Chondrocyte (in vitro differentiated cells): ENCODE measurements around the gene PCSK9. TPM values are rescaled to one million over a fixed set of nuclear protein-coding genes. Genes with fewer than 3 reads are reported as not detected.

Experiments used
- DNase-seq: peaks from one replicate; pipeline ENCODE4 v3.0.0; 2021; ENCODE audit warnings: mixed read lengths, low spot score
- H3K27ac Mint-ChIP-seq: one replicate; pipeline ENCODE4 v1.8.0; 2021; ENCODE audit warnings: mild to moderate bottlenecking, moderate library complexity, mixed read lengths; ENCODE audit not compliant: unreplicated experiment
- H3K27me3 Mint-ChIP-seq: 2 replicates; pipeline ENCODE4 v1.8.0; 2021; ENCODE audit warnings: low read depth, mixed read lengths
- H3K36me3 Mint-ChIP-seq: 2 replicates; pipeline ENCODE4 v1.8.0; 2021; ENCODE audit warnings: low read depth, mixed read lengths
- H3K4me1 Mint-ChIP-seq: 2 replicates; pipeline ENCODE4 v1.8.0; 2021; ENCODE audit warnings: low read depth, mild to moderate bottlenecking, mixed read lengths
- H3K4me3 Mint-ChIP-seq: one replicate; pipeline ENCODE4 v1.8.0; 2021; ENCODE audit warnings: mild to moderate bottlenecking, moderate library complexity, mixed read lengths; ENCODE audit not compliant: unreplicated experiment
- H3K9me3 Mint-ChIP-seq: 2 replicates; pipeline ENCODE4 v1.8.0; 2021; ENCODE audit warnings: low read depth, mixed read lengths
- total RNA-seq: library from RNA; stranded (reverse); gene quantifications from 3 replicates; pipeline ENCODE4 v1.2.1, GENCODE V29; 2021
- TF ChIP-seq, protein P1 (sequence below): fragments of 200-600 bp; sonication (generic); IDR thresholded peaks from 2 replicates; pipeline ENCODE4 v1.5.0; 2021; ENCODE audit warnings: antibody characterized with exemption, mild to moderate bottlenecking, moderate library complexity

Gene PCSK9
- total RNA-seq, 1 donor from 2014 or later = 0.60 TPM

- Mint-ChIP-seq H3K9me3 (no peaks in the 10 kb centered on the region), H3K36me3 (no peaks in the 10 kb centered on the region), H3K4me3 (no peak overlapping the region), H3K27ac (no peak overlapping the region), H3K27me3 (peaks cover 25% of the 10 kb centered on the region), H3K4me1 (peaks cover 9% of the 10 kb centered on the region)
- TF ChIP-seq, protein P1, sequence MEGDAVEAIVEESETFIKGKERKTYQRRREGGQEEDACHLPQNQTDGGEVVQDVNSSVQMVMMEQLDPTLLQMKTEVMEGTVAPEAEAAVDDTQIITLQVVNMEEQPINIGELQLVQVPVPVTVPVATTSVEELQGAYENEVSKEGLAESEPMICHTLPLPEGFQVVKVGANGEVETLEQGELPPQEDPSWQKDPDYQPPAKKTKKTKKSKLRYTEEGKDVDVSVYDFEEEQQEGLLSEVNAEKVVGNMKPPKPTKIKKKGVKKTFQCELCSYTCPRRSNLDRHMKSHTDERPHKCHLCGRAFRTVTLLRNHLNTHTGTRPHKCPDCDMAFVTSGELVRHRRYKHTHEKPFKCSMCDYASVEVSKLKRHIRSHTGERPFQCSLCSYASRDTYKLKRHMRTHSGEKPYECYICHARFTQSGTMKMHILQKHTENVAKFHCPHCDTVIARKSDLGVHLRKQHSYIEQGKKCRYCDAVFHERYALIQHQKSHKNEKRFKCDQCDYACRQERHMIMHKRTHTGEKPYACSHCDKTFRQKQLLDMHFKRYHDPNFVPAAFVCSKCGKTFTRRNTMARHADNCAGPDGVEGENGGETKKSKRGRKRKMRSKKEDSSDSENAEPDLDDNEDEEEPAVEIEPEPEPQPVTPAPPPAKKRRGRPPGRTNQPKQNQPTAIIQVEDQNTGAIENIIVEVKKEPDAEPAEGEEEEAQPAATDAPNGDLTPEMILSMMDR = no peak
- DNase-seq = no peak
Observed at GRCh38 chr1:54997711-54997986, 41.7 kb upstream of the PCSK9 start.

- H3K27ac Mint-ChIP-seq = no peak overlapping the region
- H3K36me3 Mint-ChIP-seq = no peaks in the 10 kb centered on the region
- H3K9me3 Mint-ChIP-seq = no peaks in the 10 kb centered on the region
- H3K27me3 Mint-ChIP-seq = peaks cover 25% of the 10 kb centered on the region
- DNase-seq = no peak
- H3K4me3 Mint-ChIP-seq = no peak overlapping the region
- TF ChIP-seq, protein P1 = no peak
- H3K4me1 Mint-ChIP-seq = peaks cover 9% of the 10 kb centered on the region
Observed at GRCh38 chr1:54998100-54998499, 41.2 kb upstream of the PCSK9 start.

DNA sequence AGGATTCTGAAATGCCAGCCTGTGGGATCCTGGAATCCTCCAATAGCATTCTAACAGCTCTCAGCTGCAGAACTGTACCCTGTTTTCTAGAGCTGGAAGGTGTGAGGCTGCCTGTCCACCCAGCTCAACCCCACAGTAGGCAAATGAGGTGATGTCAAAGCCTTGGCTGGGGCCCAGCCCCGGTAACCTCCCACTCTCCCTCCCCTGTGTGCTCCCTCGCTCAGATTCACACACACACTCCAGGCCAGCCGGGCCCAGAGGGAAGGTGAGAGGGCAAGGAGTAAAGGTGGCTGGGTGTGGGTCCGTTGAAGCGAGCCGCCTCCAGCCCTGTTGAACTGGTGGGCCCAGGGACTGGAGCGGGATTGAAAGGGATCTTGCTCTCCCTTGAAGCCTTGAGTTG lies 40.7 kb upstream of the PCSK9 start, which contains the start of gene BSND:
BSND (plus strand) TSS at position 257 of the 400 bp plus-strand sequence. CDS start 254 bp downstream, outside the sequence.
- peaks cover 25% of the 10 kb centered on the region for H3K27me3 Mint-ChIP-seq
- H3K9me3 Mint-ChIP-seq = no peaks in the 10 kb centered on the region
- DNase-seq = peak; percentile 84
- H3K36me3 Mint-ChIP-seq = no peaks in the 10 kb centered on the region
- H3K4me1 Mint-ChIP-seq = peaks cover 9% of the 10 kb centered on the region
- no peak within 1 kb of the TSS for H3K4me3 Mint-ChIP-seq
- no peak within 1 kb of the TSS for H3K27ac Mint-ChIP-seq
- TF ChIP-seq, protein P1 = no peak

DNA sequence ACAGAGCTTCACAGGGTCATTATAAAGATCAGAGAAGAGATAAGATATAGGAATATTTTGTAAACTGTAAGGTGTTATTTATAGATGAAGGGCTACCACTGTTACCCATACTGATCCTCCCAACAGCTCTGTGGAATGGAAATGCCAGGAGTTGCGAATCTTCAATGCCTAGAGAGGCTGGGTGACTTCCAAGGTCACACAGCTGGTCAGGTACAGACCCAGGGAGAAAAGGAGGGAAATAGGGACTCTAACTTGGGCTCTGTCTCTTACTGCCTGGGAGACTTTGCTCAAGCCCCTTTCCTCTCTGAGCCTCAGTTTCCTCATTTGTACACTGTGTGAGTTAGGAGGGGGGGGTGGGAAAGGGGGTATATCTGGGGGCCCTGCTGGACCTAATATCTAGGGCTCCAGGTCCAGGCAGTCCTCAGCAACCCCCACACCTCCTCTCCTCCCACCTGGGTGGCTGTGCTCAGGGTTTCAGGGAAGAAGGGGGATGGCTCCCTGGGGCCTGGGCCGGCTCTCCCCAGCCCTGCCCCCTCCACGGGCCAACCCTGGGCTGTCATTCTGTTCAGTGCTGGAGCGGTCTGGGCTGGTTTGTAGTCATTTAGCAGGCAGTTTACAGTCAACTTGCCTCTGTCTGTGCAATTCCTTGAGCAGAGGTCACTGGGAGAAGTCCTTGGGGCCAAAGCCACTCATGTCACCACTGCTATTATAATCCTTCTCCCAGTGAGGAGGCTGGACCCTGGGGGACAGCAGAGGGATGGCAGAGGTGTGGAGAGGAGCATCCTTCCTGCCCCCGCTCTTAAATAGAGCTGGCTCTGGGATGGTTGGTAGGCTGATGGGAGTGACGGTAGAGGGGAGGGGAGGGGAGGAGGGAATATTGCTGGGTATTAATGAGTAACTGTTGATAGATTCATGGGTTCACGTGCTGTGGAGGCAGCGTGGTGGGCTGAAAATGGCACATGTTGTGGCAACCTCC lies 39.0 kb upstream of the PCSK9 start:
- TF ChIP-seq, protein P1 = no peak
- Mint-ChIP-seq H3K36me3 (no peaks in the 10 kb centered on the region), H3K27ac (no peak overlapping the region), H3K4me3 (no peak overlapping the region), H3K4me1 (peaks cover 9% of the 10 kb centered on the region), H3K27me3 (peaks cover 20% of the 10 kb centered on the region), H3K9me3 (no peaks in the 10 kb centered on the region)
- peak; percentile 3 for DNase-seq

DNA sequence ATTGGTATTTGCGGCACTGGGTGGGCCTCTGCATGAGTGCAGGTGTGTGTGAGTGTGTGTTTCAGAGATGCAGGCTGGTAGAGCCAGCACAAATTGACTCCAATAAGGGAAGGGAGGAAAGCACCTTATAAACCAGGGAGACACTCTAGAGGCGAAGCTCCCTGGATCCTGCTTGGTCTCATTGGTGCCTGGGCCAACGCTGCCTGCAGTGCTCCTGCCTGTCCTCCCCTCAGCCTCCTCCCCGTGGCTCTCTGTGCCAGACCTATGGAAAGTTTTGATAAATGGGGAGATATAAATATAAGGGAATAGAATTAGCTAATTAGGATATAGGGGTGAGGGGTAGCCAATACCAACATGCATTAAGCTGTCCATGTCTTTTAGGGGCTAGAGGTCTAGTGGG lies 38.0 kb upstream of the PCSK9 start:
- TF ChIP-seq, protein P1 = no peak
- Mint-ChIP-seq H3K4me3 (no peak overlapping the region), H3K36me3 (no peaks in the 10 kb centered on the region), H3K27me3 (peaks cover 11% of the 10 kb centered on the region), H3K27ac (no peak overlapping the region), H3K9me3 (no peaks in the 10 kb centered on the region), H3K4me1 (peaks cover 8% of the 10 kb centered on the region)
- DNase-seq = peak; percentile 61
